ENCODE measurements around the gene LPCAT1. TPM values are rescaled to one million over a fixed set of nuclear protein-coding genes. Genes with fewer than 3 reads are reported as not detected.

The LPCAT1 gene
- total RNA-seq, 5 donors from 2014 or later (not counting 1 experiment from before 2014, with no cell fraction given), result 27.9 to 57.7 (median 50.3) TPM

DNA sequence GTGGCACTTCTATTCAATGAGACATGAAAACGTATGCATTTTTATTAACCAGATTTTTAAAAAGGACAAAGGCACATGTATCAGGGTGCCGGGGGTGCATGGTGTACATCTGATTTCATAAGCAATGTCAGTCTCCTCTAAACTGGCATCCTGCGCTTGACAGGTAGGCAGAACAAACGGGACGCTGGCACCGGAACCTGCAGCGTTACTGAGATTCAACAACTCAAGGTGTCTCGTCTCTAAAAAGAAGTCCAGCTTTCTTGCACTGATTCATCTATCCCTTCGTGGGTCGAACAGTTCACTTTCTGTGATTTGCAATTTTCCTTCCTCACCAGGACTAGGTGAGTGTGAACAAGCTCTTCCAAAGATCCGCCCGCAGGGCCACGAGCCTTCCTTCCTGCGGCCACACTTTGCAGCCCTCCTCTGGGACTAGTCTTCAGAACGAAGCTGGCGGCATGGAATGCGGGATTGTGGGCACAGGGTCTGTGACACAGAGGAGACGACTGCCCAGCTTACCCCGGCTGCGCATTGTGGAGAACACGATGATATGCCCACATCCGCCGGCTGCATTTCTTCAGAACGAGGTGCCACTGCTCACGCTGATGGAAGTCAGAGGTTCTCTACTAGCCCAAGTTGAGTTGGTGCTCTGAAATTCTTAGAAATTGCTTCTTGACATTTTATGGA is 85.7 kb downstream of the LPCAT1 start:
- Histone ChIP-seq H3K9me3 (no peaks in the 10 kb centered on the region), H3K4me1 (ENCODE audit: control insufficient read depth in 1 of 2, extremely low read depth in 1 of 2, insufficient read depth in 2 of 2, low read length in 2 of 2) (no peaks in the 10 kb centered on the region), H3K36me3 (ENCODE audit: control insufficient read depth in 2 of 2, extremely low read depth in 1 of 2, insufficient read depth in 1 of 2, low read length in 1 of 2) (no peaks in the 10 kb centered on the region), H3K4me3 (ENCODE audit: control insufficient read depth in 1 of 2, extremely low read depth in 1 of 2, low read length in 1 of 2) (no peak overlapping the region), H3K27ac (ENCODE audit: low read length) (no peak overlapping the region), H3K27me3 (replicated peaks in 1 of 2; ENCODE audit: control insufficient read depth in 2 of 2, extremely low read depth in 1 of 2, insufficient read depth in 2 of 2, low read length in 1 of 2) (peaks cover 0 to 61% of the 10 kb centered on the region in 2 experiments)
- DNase-seq (no peak), ATAC-seq (replicated peaks in 1 of 4) (no peak)
- POLR2A ChIA-PET, result no interaction called here
- peaks cover 27 to 34% of the 10 kb centered on the region in 2 donors for H3K27me3 Mint-ChIP-seq
- H3K9me3 Mint-ChIP-seq, result peaks cover 6 to 15% (median 7%) of the 10 kb centered on the region in 3 donors
- no peak overlapping the region for H3K27ac Mint-ChIP-seq
- CTCF ChIA-PET, result interaction anchor here in 1 of 2 donors (0.6 kb wide), 1 partner anchor 182 kb away, joined by 3 read pairs; no protein-coding TSS in a partner anchor
- H3K4me3 Mint-ChIP-seq, result no peak overlapping the region
- no peaks in the 10 kb centered on the region for H3K4me1 Mint-ChIP-seq
- WGBS (ENCODE audit: insufficient coverage), result 88% methylated on average over 25 of the region's 25 CpGs
- peaks cover 2% of the 10 kb centered on the region for H3K36me3 Mint-ChIP-seq

DNA sequence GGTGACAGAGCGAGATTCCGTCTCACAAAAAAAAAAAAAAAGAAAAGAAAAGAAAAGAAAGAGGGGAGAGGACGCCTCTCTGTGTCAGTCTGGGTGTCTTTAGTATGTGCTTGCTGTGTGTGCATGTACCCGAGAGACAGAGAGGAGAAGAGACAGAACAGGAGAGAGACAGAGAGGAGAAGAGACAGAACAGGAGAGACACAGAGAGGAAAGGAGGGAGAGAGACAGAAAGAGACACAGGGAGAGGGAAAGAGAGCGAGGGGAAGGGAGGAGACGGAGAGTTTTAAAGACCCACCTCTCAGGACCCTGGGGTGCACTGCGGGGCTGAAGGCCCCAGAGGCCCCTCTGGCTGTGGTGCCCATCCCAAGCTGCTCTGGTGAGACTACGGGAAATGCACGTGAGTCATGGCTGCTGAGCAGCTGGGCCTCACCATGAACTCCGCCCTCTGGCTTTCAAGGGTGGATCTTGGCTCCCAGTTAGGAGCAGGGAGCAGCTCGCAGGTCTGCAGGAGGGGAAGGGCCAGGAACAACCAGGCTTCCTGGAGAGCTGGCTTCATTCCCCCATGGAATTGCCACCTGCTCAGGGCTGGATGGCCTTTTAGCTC is 86.4 kb downstream of the LPCAT1 start:
- no peak overlapping the region for H3K27ac Mint-ChIP-seq

DNA sequence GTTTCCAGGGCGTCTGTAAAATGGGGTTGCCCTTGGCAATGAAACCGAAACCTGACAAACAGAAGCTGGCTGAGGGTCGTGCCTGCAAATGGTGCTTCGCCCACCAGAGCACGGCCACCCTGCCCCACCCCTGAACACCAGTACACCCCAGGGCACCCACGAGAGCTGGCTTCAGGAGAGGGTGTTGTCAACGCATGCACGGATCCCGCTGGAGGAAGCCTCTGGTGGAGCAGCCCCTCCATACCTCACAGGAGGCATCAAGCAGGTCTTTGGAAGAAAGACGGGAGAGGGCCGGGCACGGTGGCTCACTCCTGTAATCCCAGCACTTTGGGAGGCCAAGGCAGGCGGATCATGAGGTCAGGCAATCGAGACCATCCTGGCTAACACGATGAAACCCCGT is 87.1 kb downstream of the LPCAT1 start:
- Histone ChIP-seq H3K4me1 (ENCODE audit: control insufficient read depth in 1 of 2, extremely low read depth in 1 of 2, insufficient read depth in 2 of 2, low read length in 2 of 2) (no peaks in the 10 kb centered on the region), H3K36me3 (ENCODE audit: control insufficient read depth in 2 of 2, extremely low read depth in 1 of 2, insufficient read depth in 1 of 2, low read length in 1 of 2) (no peaks in the 10 kb centered on the region), H3K27me3 (replicated peaks in 1 of 2; ENCODE audit: control insufficient read depth in 2 of 2, extremely low read depth in 1 of 2, insufficient read depth in 2 of 2, low read length in 1 of 2) (peaks cover 0 to 56% of the 10 kb centered on the region in 2 experiments), H3K4me3 (ENCODE audit: control insufficient read depth in 1 of 2, extremely low read depth in 1 of 2, low read length in 1 of 2) (no peak overlapping the region), H3K9me3 (no peaks in the 10 kb centered on the region), H3K27ac (ENCODE audit: low read length) (no peak overlapping the region)
- Mint-ChIP-seq H3K4me1 (no peaks in the 10 kb centered on the region), H3K27me3 (peaks cover 20 to 22% of the 10 kb centered on the region in 2 donors), H3K36me3 (peaks cover 2% of the 10 kb centered on the region), H3K9me3 (peaks cover 6 to 15% (median 7%) of the 10 kb centered on the region in 3 donors), H3K4me3 (no peak overlapping the region), H3K27ac (no peak overlapping the region)
- ATAC-seq (replicated peaks in 1 of 4) (no peak), DNase-seq (no peak)
- WGBS (ENCODE audit: insufficient coverage), result 85% methylated on average over 10 of the region's 16 CpGs
- CTCF ChIA-PET, result no interaction called here
- POLR2A ChIA-PET, result no interaction called here

More for the DNA sequence above, 86.4 kb downstream of the LPCAT1 start:
- H3K27ac ChIP-seq (ENCODE audit: low read length), result no peak overlapping the region
- 59% methylated on average over 11 of the region's 11 CpGs for WGBS (ENCODE audit: insufficient coverage)
- H3K27me3 Mint-ChIP-seq, result peaks cover 22 to 27% of the 10 kb centered on the region in 2 donors
- peaks cover 6 to 15% (median 7%) of the 10 kb centered on the region in 3 donors for H3K9me3 Mint-ChIP-seq
- H3K9me3 ChIP-seq, result no peaks in the 10 kb centered on the region
- POLR2A ChIA-PET, result no interaction called here
- H3K4me3 Mint-ChIP-seq, result no peak overlapping the region
- H3K36me3 Mint-ChIP-seq, result peaks cover 2% of the 10 kb centered on the region
- H3K4me1 Mint-ChIP-seq, result no peaks in the 10 kb centered on the region
- ATAC-seq (replicated peaks in 1 of 4) (no peak), DNase-seq (no peak)
- H3K36me3 ChIP-seq (ENCODE audit: control insufficient read depth in 2 of 2, extremely low read depth in 1 of 2, insufficient read depth in 1 of 2, low read length in 1 of 2), result no peaks in the 10 kb centered on the region
- H3K4me3 ChIP-seq (ENCODE audit: control insufficient read depth in 1 of 2, extremely low read depth in 1 of 2, low read length in 1 of 2), result no peak overlapping the region
- peaks cover 0 to 60% of the 10 kb centered on the region in 2 experiments for H3K27me3 ChIP-seq (replicated peaks in 1 of 2; ENCODE audit: control insufficient read depth in 2 of 2, extremely low read depth in 1 of 2, insufficient read depth in 2 of 2, low read length in 1 of 2)
- CTCF ChIA-PET, result no interaction called here
- H3K4me1 ChIP-seq (ENCODE audit: control insufficient read depth in 1 of 2, extremely low read depth in 1 of 2, insufficient read depth in 2 of 2, low read length in 2 of 2), result no peaks in the 10 kb centered on the region

DNA sequence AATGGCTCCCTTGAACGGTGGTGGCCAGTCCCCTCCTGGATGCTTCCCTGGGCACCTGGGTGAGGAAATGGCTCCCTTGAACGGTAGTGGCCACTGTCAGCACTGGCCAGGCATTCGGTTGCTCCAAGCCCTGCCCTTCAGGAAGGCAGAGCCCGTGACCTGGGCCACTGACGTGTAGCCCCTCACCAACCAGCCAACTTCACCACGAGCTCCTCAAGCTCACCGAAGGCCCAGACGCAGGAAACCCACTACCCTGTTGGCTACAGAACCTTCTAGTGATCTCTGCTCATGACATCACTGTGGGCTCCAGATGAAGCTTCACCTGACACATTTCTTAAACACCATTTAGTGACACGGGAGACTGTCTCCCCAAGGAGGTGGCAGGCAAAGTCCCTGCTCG is 87.7 kb downstream of the LPCAT1 start:
- no peak for DNase-seq
- Mint-ChIP-seq H3K36me3 (peaks cover 2% of the 10 kb centered on the region), H3K4me1 (no peaks in the 10 kb centered on the region), H3K27ac (no peak overlapping the region), H3K9me3 (peaks cover 6 to 15% (median 7%) of the 10 kb centered on the region in 3 donors), H3K27me3 (peaks cover 16 to 21% of the 10 kb centered on the region in 2 donors), H3K4me3 (no peak overlapping the region)
- Histone ChIP-seq H3K4me3 (ENCODE audit: control insufficient read depth in 1 of 2, extremely low read depth in 1 of 2, low read length in 1 of 2) (no peak overlapping the region), H3K36me3 (ENCODE audit: control insufficient read depth in 2 of 2, extremely low read depth in 1 of 2, insufficient read depth in 1 of 2, low read length in 1 of 2) (no peaks in the 10 kb centered on the region), H3K4me1 (ENCODE audit: control insufficient read depth in 1 of 2, extremely low read depth in 1 of 2, insufficient read depth in 2 of 2, low read length in 2 of 2) (no peaks in the 10 kb centered on the region), H3K27ac (ENCODE audit: low read length) (no peak overlapping the region), H3K27me3 (replicated peaks in 1 of 2; ENCODE audit: control insufficient read depth in 2 of 2, extremely low read depth in 1 of 2, insufficient read depth in 2 of 2, low read length in 1 of 2) (peaks cover 0 to 49% of the 10 kb centered on the region in 2 experiments), H3K9me3 (no peaks in the 10 kb centered on the region)
- no peak for ATAC-seq (replicated peaks in 1 of 4)
- 72% methylated on average over 9 of the region's 10 CpGs for WGBS (ENCODE audit: insufficient coverage)
- ChIA-PET POLR2A (no interaction called here), CTCF (no interaction called here)

DNA sequence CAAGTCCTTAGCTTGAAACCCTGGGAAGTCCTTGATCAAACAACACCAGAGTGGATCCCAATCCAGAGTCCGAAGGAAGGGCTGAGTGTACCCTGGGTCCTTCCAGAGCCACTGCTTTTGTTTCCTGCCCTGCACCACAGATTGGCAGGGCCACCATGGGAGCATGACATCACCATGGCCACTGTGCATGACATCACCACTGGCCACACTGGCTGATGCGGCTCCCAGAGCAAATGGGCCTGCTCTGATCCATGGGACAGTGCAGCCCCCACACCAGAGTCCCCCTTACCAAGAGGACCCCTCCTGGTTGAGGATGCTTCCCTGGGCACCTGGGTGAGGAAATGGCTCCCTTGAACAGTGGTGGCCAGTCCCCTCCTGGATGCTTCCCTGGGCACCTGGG is 88.4 kb downstream of the LPCAT1 start:
- H3K4me3 ChIP-seq (ENCODE audit: control insufficient read depth in 1 of 2, extremely low read depth in 1 of 2, low read length in 1 of 2), result no peak overlapping the region
- CTCF ChIA-PET, result no interaction called here
- 80% methylated on average over 2 of the region's 2 CpGs for WGBS (ENCODE audit: insufficient coverage)
- no peaks in the 10 kb centered on the region for H3K9me3 ChIP-seq
- no peaks in the 10 kb centered on the region for H3K4me1 Mint-ChIP-seq
- H3K27me3 ChIP-seq (replicated peaks in 1 of 2; ENCODE audit: control insufficient read depth in 2 of 2, extremely low read depth in 1 of 2, insufficient read depth in 2 of 2, low read length in 1 of 2), result peaks cover 0 to 49% of the 10 kb centered on the region in 2 experiments
- H3K27ac Mint-ChIP-seq, result no peak overlapping the region
- no peak overlapping the region for H3K27ac ChIP-seq (ENCODE audit: low read length)
- peaks cover 2% of the 10 kb centered on the region for H3K36me3 Mint-ChIP-seq
- POLR2A ChIA-PET, result no interaction called here
- H3K36me3 ChIP-seq (ENCODE audit: control insufficient read depth in 2 of 2, extremely low read depth in 1 of 2, insufficient read depth in 1 of 2, low read length in 1 of 2), result no peaks in the 10 kb centered on the region
- H3K27me3 Mint-ChIP-seq, result peaks cover 13 to 17% of the 10 kb centered on the region in 2 donors
- DNase-seq (peak in 1 of 35 experiments; percentile 20), ATAC-seq (replicated peaks in 1 of 4) (no peak)
- no peak overlapping the region for H3K4me3 Mint-ChIP-seq
- H3K4me1 ChIP-seq (ENCODE audit: control insufficient read depth in 1 of 2, extremely low read depth in 1 of 2, insufficient read depth in 2 of 2, low read length in 2 of 2), result no peaks in the 10 kb centered on the region
- H3K9me3 Mint-ChIP-seq, result peaks cover 4 to 10% (median 5%) of the 10 kb centered on the region in 3 donors

DNA sequence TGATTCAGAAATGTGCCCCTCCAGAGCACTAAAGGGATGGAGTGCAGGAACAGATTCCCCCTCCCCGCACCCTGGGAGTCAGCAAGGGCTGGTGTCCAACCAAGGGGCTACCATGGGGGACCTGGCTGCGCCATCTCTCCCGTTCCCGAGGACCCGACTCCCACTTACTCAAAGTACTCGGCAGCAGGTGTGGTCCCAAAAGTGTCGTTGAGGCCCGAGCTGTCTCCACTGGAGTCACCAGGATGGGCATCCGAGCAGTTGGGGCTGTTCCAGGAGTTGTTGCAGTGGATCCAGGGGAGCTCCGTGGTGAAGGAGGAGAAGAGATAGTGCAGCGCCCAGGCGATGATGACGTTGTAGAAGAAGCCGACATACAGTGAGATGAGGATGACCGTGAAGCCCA is 91.5 kb downstream of the LPCAT1 start:
- Mint-ChIP-seq H3K4me3 (no peak overlapping the region), H3K9me3 (peaks cover 20 to 26% (median 21%) of the 10 kb centered on the region in 3 donors), H3K27me3 (peaks cover 7 to 8% of the 10 kb centered on the region in 2 donors), H3K36me3 (no peaks in the 10 kb centered on the region), H3K4me1 (no peaks in the 10 kb centered on the region), H3K27ac (no peak overlapping the region)
- WGBS (ENCODE audit: insufficient coverage), result 73% methylated on average over 5 of the region's 15 CpGs
- no peak for ATAC-seq (replicated peaks in 1 of 4)
- ChIA-PET POLR2A (no interaction called here), CTCF (no interaction called here)
- Histone ChIP-seq H3K36me3 (ENCODE audit: control insufficient read depth in 2 of 2, extremely low read depth in 1 of 2, insufficient read depth in 1 of 2, low read length in 1 of 2) (no peaks in the 10 kb centered on the region), H3K27me3 (replicated peaks in 1 of 2; ENCODE audit: control insufficient read depth in 2 of 2, extremely low read depth in 1 of 2, insufficient read depth in 2 of 2, low read length in 1 of 2) (peaks cover 0 to 33% of the 10 kb centered on the region in 2 experiments), H3K27ac (ENCODE audit: low read length) (no peak overlapping the region), H3K9me3 (peaks cover 7% of the 10 kb centered on the region), H3K4me3 (ENCODE audit: control insufficient read depth in 1 of 2, extremely low read depth in 1 of 2, low read length in 1 of 2) (no peak overlapping the region), H3K4me1 (ENCODE audit: control insufficient read depth in 1 of 2, extremely low read depth in 1 of 2, insufficient read depth in 2 of 2, low read length in 2 of 2) (no peaks in the 10 kb centered on the region)
- peak in 1 of 35 experiments; percentile 17 for DNase-seq

Data from T-cell (primary cell).